RPMI7951 (cell line): ENCODE results near the gene PDZRN3. TPM values are rescaled to one million over a fixed set of nuclear protein-coding genes. Genes with fewer than 3 reads are reported as not detected.
A peak's percentile ranks its signal among the peaks of the same experiment; 100 is the strongest.

Experiments used
- DNase-seq: peaks from one replicate; pipeline ENCODE4 v3.0.0-alpha.2; 2012; ENCODE audit warnings: low read depth
- total RNA-seq: library from RNA; depleted of rRNA; stranded (reverse); fragments of >200 nt; shearing (Covaris generic); gene quantifications from 2 replicates; pipeline ENCODE4 v1.2.3, GENCODE V29; 2014

PDZRN3 gene
- total RNA-seq, 1 experiment from 2014 or later = 3.8 TPM

DNA sequence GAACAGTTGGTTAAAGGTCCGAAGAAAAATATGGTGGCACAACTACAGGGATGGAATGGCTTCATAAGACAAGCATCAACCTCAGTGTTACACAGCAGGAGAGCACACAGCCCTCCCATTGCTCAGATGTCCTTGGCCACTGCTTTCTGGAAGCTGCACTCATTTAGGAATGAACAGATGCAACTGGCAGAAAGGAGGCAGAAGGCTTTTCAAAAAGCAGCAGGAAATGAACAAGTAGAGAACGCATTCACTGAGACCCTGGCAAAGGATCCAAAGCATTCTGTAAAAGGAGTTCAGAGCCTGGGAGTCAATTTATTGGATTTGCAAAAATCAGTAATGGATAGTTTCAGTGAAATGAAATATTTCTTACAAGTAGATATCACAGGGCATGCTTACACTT lies 101.1 kb downstream of the PDZRN3 start:
- DNase-seq = no peak

DNA sequence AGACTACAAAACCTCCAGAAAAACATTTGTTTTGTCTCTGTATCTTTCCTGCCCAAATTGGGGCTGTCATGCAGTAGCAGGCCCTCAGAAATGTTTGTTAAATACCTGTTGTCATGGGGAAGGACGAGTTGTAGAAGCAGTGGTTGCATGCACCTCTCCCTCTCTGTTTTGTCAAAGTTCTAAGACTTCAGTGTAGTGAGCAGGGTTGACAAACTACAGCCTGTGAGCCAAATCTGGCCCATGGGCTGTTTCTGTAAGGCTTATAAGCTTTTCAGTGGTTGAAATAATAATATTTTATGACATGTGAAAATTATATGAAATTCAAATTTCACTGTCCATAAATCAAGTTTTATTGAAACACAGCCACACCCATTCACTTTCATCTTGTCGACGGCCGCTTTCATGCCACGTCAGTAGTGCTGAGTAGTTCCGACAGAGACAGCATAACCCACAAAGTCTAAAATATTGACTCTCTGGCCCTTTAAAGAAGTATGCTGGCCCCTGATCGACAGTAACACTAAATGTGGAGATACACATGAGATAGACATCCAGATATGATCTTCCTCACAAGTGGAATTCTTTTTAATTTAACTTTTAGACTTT lies 102.9 kb downstream of the PDZRN3 start:
- DNase-seq = no peak

DNA sequence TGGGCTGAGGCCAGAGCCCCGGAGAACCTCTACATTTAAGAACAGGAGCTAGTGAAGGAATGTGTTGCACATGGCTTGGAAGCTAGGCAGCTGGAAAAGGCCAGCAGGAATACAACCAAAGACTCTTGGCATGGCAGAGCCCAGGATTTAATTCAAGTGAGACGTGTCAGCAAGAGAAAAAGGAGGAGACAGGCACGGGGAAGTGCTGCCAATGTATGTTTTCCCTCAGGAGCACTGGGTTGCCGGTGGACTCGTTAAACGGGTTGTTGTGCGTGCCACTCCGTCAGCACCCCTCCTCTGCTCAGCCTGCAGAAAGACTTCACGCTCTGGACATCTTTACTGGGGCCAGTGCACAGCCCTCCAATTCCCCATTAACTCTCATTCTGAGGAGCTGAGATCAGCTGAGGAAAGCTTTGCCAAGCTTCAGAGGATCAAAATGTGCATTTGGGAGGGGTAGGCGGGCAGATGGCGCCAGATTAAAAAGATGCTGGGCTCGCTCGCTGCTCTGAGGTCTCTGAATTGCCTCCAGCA lies 103.7 kb downstream of the PDZRN3 start:
- DNase-seq = no peak

DNA sequence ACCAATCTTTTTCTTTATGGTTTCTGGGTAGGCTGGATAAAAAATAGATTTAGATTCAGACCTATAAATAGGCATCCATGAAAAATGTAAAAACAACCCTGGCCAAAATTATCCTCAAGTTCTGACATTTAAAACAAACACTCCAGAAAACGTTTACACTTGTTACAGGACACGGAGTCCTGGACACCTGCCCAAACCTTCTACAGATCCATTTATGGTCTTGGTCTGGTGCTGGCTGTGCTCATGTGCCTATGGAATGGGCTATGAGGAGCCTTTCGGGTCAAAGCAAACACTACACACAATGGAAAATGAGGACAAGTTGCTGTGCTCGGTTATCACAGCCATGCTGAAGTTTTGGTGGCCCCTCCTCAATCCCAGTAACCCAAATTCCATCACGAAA lies 108.1 kb downstream of the PDZRN3 start:
- no peak for DNase-seq

DNA sequence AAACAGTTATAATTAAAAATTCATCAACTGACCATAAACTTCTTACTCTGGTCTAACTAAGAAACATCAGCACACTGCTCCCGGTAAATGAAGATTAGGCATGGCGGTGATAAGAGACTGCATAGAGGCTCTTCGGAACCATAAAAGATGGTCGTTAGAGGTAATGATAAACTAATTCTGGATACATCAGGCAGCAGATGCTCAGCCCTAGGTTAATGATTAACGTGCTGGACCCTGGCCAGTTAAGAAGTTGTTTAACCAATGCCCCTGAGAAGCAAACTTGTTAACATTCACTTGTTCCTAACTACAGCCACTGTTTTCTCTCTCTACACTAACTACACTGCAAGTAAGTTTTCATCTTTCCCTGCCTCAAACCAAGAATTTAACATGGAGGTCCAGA lies 111.5 kb downstream of the PDZRN3 start:
- DNase-seq = no peak

DNA sequence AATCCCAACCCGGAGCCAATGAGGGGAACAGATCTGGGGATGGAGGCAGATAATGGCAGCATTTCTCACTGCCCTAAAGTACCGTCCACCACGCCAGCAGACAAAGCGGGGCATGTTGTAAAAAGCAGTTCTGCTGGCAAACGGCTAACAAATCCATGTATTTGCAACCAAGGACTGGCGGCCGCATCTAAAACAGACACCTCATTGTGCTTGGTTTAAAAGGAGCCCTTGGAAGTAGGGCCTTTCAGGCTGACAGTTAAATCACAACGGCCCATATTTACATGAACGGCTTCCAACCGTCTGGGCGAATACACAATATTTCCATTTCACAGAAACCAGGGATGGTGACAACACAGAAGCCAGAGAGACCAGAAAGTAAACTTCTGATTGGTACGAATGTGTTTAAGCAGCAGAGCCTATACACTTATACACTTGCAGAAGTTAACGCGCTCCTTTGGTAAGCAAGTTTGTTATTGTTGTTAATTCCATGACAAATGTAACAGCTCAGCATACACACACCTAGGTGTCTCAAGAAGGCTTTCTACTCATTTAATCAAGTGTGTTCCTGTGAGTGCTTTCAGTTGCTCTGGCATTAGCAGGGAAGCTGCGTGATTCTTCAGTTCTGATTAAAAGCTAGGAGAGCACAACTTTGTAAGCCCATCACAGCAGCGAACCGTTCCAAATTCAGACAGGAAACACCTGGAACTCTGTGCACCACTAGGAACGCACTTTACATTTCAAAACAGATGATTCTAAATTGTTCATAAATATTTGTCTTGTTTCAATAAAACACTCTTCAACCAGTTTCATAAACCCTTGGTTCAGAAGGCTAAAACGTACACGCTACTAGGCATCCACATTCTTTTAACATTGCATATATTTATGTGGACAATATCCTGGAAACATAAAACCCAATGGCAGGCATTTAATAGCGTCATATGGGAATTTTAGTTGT lies 112.9 kb downstream of the PDZRN3 start:
- peak; percentile 29 for DNase-seq

DNA sequence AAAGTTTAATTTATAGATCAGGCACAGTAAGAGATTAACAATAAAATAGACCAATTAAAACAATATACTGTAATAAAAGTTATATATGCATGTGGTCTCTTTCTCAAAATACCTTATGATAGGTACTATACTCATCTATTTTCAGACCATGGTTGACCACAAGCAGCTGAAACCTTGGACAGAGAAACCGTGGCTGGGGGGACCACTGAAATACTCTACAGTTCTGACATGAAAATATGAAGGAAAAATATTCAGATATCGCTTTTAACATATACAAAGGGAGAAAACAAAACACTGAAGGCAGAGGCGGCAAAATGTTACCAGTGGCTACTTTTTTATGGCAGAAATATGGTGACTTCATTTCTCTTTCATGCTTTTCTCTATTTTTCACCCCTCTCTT lies 114.0 kb downstream of the PDZRN3 start:
- no peak for DNase-seq

DNA sequence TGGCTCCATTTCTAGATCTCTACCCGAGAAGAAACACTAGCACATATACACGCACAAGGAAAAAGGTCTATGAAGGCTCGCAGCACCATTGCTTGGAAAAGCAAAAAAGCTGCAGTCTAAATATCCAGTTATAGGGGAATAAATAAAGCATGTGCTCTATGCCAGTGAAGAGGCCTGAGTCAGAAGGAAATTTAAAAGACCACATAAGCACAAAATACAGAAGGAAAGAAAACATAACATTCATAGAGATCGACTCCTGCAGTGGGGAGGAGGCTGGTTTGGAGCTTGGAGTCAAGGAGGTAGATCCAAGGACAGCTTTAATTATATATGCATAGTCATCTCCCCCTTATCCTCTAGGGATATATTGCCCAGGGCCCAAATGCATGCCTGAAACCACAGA lies 114.4 kb downstream of the PDZRN3 start:
- DNase-seq = no peak

DNA sequence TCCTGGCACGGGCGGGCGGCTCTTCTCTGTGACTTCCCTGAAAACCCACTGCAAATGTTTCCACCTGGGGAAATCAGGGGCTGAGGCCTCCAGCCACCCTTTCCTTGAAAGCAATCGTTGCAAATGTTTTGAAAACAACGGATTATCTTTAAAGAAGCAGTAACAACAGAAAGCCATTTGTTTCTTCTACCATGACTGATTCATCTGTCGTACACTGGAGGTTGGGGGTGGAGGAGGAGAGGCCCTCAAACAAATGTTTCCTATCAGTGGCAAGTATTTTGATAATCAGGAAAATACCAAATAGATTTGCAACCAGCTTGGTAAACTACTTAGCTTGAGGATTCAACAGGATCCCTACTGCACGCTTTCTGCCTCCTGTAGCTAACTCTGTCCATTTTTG lies 114.9 kb downstream of the PDZRN3 start:
- DNase-seq = no peak

DNA sequence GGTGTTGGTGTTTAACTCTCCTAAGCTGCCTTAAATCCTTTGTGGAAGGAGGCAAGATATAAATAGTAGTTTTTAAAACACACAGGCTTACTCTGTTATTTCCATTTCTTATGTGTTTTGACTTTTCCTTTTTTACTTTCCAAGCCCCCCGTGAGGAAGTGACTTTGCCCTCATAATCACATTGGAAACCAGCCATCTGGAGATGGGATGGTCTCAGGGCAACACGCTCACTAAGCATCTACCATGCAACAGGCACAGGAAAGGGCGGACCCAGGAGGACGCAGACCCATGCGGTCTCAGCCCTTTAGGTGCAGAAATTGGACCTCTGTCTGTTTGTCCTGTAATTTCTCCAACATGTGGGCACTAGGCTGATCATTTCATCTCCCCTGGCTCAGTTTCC lies 115.7 kb downstream of the PDZRN3 start:
- DNase-seq = no peak

DNA sequence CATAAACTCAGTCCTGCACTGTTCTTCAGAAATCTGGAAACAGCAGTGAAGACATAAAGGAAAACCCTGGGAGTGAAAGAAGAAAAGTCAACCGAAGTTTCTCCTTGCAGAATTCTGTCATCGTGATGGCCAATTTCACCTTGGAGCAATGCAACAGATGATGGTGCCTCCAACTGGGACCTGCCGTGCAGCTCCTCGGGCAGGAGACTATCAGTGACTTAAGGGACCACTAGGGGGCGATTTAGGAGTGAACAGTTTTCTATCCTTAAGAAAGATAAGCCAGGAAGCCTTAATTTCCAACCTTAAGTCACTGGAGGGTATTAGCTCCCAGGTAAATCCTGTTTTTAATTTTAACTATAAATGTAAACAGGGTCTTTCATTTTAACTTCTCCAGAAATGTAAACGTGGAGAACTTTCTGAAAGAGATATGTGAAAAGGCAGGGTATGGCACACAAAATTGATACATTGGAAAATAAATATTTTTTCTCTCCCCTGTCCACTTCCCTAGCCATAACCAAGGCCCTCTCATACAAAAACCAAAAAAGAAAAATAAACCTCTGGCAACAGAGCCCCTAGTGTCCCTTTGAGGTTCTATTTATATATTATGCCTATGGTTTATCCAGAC lies 116.3 kb downstream of the PDZRN3 start:
- DNase-seq = peak; percentile 57

DNA sequence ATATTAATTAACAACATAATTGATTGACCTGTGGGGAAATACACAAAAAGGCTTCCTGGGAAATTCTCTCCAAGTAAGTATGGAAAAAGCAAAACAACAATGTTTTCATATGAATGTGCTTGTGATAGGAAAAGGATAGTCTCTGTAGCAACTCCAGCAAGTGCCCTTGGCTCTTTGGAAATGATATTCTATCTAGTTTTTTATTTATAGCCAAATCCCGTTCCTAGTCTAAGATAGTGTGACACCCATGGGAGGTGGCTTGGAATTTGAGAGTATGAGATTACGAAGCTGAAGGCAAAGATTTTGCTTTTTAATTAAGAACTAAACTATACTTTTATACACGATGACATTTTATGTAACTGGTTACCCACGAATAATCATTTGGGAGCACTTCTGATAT lies 119.9 kb downstream of the PDZRN3 start:
- no peak for DNase-seq

DNA sequence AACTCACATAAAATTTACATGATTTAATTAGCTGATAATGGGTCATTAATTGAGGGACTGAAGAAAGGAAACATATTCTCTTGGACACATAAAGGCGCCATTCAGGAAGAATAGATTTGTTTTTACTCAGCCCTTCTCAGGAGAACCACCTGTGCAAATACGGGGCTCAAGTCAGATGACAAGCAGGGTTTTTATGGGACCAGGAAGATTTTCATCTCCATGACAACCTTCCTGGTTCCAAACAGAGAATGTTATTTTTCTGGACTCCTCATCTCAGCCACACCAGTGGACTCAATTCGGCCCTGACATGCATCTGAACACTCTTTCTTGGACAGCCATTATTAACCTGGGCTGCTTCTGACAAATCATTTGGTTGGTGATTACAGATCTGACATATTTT lies 120.5 kb downstream of the PDZRN3 start:
- DNase-seq = no peak

DNA sequence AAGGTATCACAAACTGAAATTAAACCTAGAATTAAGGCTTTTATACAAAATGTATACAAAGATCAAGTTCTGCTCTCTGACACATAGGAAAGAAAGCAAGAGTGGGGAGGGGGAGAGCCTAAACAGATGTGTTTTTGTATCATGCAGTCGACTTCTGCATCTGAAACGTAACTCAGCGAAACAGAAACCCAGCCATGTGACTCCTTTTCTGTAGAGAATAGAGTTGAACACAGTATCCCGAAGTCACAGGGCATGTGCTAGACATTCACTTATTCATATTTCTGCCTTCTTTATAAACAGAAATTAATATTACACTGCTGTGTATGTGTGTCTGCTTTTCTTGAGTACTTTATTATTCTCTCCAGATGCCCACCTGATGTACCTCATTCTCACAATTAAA lies 121.0 kb downstream of the PDZRN3 start:
- no peak for DNase-seq

DNA sequence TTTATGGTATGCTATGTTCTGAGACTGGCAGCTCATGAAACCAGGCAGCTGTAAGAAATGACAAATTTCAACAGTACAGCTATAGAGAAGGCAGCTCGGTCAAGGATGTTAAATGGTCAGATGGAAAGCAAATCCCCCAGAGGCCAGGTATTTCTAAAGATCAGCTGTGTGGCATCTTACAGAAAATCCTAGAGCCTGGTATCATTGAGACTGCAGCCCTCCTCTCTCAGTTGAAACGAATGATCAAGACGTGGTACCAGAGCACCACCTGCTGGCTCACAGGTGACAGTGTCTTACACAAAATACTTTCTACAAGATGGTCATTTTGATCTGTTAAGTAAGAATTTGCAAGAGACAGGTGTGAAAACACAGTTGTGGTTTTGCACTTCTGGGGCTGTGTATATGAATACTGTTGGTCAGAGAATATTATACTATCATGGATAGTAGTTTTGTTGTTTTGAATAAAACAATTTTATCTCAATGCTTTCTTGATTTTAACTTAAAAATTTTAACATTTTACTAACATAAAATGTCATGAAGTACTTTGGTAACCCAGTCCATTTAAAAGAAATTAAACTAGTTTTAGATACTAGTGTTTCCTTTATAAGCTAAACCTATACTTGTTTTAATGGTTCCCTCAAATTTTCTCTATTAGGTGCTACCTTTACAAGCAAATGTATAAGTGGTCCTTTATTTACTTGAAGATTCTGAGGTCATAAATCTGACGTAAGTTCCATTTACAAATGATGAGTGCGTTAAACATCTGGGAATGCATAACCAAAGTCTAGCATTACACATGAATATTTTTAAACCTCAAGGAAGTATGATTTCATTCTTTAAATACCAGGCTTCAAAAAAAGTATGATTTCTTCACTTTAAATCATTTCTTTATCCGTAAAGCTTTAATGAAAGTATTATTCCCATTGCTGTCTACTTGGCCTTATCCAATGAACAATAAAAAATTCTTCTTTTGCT lies 121.8 kb downstream of the PDZRN3 start:
- DNase-seq = peak; percentile 58

DNA sequence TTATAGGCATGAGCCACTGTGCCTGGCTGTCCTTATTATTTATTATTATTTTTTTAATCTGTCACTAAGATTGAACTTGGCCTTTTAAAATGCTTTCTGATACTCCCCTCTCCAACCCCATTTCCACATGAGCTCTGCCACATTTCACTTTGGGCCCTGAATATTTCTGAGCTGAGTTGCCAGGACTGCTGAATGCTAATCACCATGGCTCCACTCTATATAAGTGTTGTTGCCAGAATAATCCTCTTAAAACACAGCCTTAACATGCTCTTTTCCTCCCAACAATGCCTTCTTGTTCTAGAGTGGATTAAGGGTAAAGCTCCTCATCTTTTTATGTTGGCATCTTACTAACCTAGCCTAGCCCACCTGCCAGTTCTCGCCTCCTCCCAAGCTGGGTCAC lies 124.4 kb downstream of the PDZRN3 start:
- DNase-seq = no peak

DNA sequence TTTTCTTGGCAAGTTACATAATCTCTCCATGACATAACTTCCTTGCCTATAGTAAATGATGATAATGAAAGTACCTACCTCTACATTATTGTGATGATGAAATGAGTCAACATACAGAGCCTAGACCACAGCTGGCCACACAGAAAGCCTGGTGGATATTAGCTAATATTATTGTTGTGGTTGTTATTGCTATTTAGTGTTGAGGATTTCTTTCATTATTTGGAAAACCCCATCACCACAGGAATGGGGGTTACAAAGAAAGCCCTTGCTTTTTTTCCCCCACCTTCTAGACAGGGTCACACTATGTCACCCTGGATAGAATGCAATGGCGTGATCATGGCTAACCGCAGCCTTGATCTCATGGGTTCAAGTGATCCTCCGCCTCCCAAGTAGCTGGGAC lies 125.0 kb downstream of the PDZRN3 start:
- DNase-seq = no peak

DNA sequence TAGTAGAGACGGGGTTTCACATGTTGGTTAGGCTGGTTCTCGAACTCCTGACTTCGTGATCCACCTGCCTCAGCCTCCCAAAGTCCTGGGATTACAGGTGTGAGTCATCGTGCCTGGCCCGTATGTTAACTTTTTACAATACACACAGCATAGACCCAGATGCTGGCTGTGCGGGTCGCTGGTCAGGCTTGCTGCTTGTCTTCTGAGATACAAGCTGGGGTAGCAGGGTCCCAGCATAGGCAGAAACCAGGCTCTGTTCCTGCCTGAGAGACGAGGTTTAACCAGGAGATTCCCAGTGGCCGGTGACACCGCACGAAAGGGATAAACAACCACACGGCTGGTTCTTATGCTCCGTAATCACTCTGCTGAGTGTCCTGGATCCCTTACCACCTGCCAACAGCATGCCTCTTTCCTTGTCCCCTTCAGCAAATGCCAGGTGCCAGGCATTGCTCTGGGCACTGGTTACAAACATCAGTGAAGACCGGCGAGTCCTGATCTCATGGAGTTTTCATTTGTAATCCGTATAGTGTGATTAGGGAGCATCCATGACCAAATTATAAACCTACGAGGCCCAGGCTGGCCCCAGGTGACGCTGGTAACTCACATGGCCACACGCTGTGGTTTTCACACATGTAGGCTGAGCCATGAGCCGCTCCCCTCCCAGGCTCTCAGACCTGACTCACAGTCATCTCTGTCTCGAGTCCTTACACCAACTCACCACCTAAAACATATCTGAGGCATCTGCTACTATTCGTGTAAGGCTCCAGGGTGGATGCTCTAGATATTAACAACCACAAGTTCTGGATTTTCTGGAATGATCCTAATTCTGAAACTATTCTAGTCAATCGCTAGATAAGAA lies 125.7 kb downstream of the PDZRN3 start:
- no peak for DNase-seq

DNA sequence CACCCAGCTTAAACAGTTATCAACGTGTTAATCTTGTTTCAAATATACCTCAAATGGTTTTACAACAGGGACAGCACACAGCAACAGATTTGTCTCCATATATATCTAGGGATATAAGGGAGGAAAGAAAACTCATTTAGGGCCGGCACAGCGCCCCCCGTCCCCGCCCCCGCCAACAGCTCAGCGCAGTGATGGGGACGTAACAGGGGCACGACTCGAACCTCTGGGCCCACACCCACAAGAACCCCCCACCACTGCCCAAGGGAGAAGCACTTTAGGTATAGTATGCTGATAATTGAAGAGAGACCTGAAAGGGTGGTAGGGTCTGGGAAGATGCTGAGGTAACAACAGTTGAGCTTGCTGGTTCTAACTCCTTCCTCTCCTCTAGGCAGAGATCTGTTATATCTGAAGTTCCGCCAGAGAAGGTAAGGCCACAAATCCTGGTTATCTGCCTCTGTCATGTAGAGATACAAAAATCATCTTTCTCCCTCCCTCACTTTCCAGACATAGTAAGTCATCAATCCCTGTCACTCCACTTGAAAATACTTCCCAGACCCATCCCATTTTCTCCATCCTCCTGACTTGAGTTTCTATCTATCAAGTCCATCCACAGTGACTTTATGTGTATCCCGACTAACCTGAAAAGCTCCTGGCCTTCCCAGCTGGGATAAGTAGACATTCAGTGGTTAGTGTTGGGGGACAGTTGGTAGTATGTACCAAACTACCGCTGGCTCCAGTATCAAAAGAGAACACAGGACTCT lies 126.9 kb downstream of the PDZRN3 start:
- no peak for DNase-seq
